ENCODE data around the gene SYT12. TPM values are rescaled to one million over a fixed set of nuclear protein-coding genes. Genes with fewer than 3 reads are reported as not detected.
A peak's percentile ranks its signal among the peaks of the same experiment; 100 is the strongest.

Gene SYT12
- total and polyA plus RNA-seq, 9 of the 15 experiments (the other 6 are each of a cell fraction or from before 2014, with no cell fraction given) = 0.03 to 0.11 (median 0.03) TPM; not detected in 4

GRCh38 chr11:67024966-67025365 lies 2.0 kb downstream of the SYT12 start (continued):
- TF ChIP-seq TFE3 (CRISPR knock-in tag; IDR thresholded peaks at IDR 0.05) = no peak
- no peak for TF ChIP-seq GMEB1 (CRISPR knock-in tag; IDR thresholded peaks at IDR 0.05)

GRCh38 chr11:67025750-67026149 lies 2.8 kb downstream of the SYT12 start:
- CTCF ChIA-PET (ENCODE audit: low intra/inter-chr PET ratio) = no interaction called here
- BruUV-seq (replicated peaks) = no TSS peak
- no peak for FAIRE-seq
- TF ChIP-seq POLR2G (IDR thresholded peaks at IDR 0.05; ENCODE audit: low read depth, low read length) (no peak), MNT (conservative IDR thresholded peaks at IDR 0.05) (no peak), PTBP1 (IDR thresholded peaks at IDR 0.05; ENCODE audit: low read depth, low read length) (no peak), ZFP91 (CRISPR knock-in tag; IDR thresholded peaks at IDR 0.05) (no peak), JUN (IDR thresholded peaks at IDR 0.05; ENCODE audit: borderline replicate concordance, low read depth, low read length) (no peak), JUN (CRISPR knock-in tag; IDR thresholded peaks at IDR 0.05; ENCODE audit: borderline replicate concordance) (no peak), RBM22 (IDR thresholded peaks at IDR 0.05; ENCODE audit: low read depth, low read length, poor library complexity, severe bottlenecking) (no peak), ZFP36 (IDR thresholded peaks at IDR 0.05; ENCODE audit: low read depth, low read length, partially characterized antibody) (peak; percentile 29), EZH2 (IDR thresholded peaks at IDR 0.05; ENCODE audit: borderline replicate concordance, low read depth, low read length) (no peak), ZNF830 (CRISPR knock-in tag; IDR thresholded peaks at IDR 0.05) (no peak), BCOR (IDR thresholded peaks at IDR 0.05) (0 out of 2 replicates have a peak, but pooled peaks have one; percentile 11), NCOR1 (IDR thresholded peaks at IDR 0.05) (no peak), CSDE1 (IDR thresholded peaks at IDR 0.05) (no peak), EHMT2 (IDR thresholded peaks at IDR 0.05) (no peak)

More at GRCh38 chr11:67025750-67026149, 2.8 kb downstream of the SYT12 start:
- Histone ChIP-seq H3K36me3 (ENCODE audit: control insufficient read depth, insufficient read depth, low read length) (no peaks in the 10 kb centered on the region), H3K4me1 (replicated peaks in 1 of 2; ENCODE audit: control insufficient read depth in 2 of 2, insufficient read depth in 2 of 2, low read length in 2 of 2) (peaks cover 0 to 23% of the 10 kb centered on the region in 2 experiments; a peak in 2 of 5 replicates), H3K79me2 (ENCODE audit: control insufficient read depth, insufficient read depth, low read length) (no peaks in the 10 kb centered on the region), H3K4me3 (no peak overlapping the region), H3K27ac (ENCODE audit: extremely low read depth, low read depth, low read length) (no peak overlapping the region), H4K20me1 (replicated peaks; ENCODE audit: control insufficient read depth, insufficient read depth, low read length) (peaks cover 4% of the 10 kb centered on the region), H2AFZ (ENCODE audit: low read depth, low read length) (no peak overlapping the region), H3K4me2 (ENCODE audit: insufficient read depth, low read length) (no peak overlapping the region), H3K9me3 (replicated peaks; ENCODE audit: control insufficient read depth, insufficient read depth, low read depth, low read length) (no peaks in the 10 kb centered on the region), H3K9me1 (ENCODE audit: control insufficient read depth, insufficient read depth, low read length) (no peaks in the 10 kb centered on the region), H3K27me3 (ENCODE audit: control insufficient read depth in 2 of 2, insufficient read depth in 2 of 2, low read length in 2 of 2) (peaks cover 13 to 38% of the 10 kb centered on the region in 2 experiments; a peak in 4 of 5 replicates), H3K9ac (ENCODE audit: insufficient read depth in 1 of 2, low read depth in 2 of 2, low read length in 2 of 2) (no peak overlapping the region)
- DNase-seq (ENCODE audit: extremely low read depth in 1 of 4, low spot score in 3 of 4) = no peak
- POLR2A ChIA-PET = interaction anchor here (0.6 to 2.1 kb wide), 4 partner anchors 9 to 132 kb away, joined by 3 to 6 read pairs (median 3); no protein-coding TSS in a partner anchor
- ATAC-seq = no peak
- in situ Hi-C loops (cut with MboI) (no loop called here), intact Hi-C loops (cut with micrococcal nuclease) (no loop called here)
- WGBS (ENCODE audit: insufficient coverage, low coverage, missing lambda C conversion rate) = 8% methylated on average over 8 of the region's 8 CpGs

Measured in K562 (cell line).